NB4 (cell line): ENCODE results near the gene APOC1.

Experiments
- CTCF ChIP-seq: IDR thresholded peaks from one replicate; pipeline ENCODE4 v1.5.1; 2012; ENCODE audit warnings: low read depth, low read length
- POLR2A ChIP-seq: IDR thresholded peaks from 2 replicates; pipeline ENCODE4 v1.6.1; 2011; ENCODE audit warnings: mild to moderate bottlenecking; ENCODE audit not compliant: insufficient read length; ENCODE audit errors: extremely low read depth

- TF ChIP-seq POLR2A (no peak), CTCF (no peak)
Measured at GRCh38 chr19:44908074-44908835, 6.2 kb upstream of the APOC1 start.
